ENCODE data around the gene CCDC177. TPM values are rescaled to one million over a fixed set of nuclear protein-coding genes. Genes with fewer than 3 reads are reported as not detected.
A peak's percentile ranks its signal among the peaks of the same experiment; 100 is the strongest.

CCDC177 gene
- total and polyA plus RNA-seq, 4 donors, result 0.01 TPM; not detected in 3

- no peaks in the 10 kb centered on the region for H3K4me1 ChIP-seq (ENCODE audit: control insufficient read depth in 5 of 5, insufficient read depth in 5 of 5, low read length in 5 of 5)
- no peak overlapping the region for H3K4me3 ChIP-seq
- peaks cover 0 to 4% (median 3%) of the 10 kb centered on the region in 3 donors for H3K27me3 ChIP-seq (ENCODE audit: control insufficient read depth in 3 of 3, insufficient read depth in 3 of 3, low read length in 2 of 3)
- no peak overlapping the region for H3K9ac ChIP-seq (ENCODE audit: insufficient read depth in 1 of 2, low read length in 2 of 2)
- no peaks in the 10 kb centered on the region for H3K36me3 ChIP-seq (ENCODE audit: control insufficient read depth in 4 of 4, insufficient read depth in 4 of 4, low read length in 4 of 4)
- peaks cover 0 to 4% (median 0%) of the 10 kb centered on the region in 4 donors for H3K9me3 ChIP-seq (ENCODE audit: control insufficient read depth in 4 of 4, insufficient read depth in 3 of 4, low read length in 3 of 4)
- DNase-seq, result no peak
- ATAC-seq (ENCODE audit: insufficient read depth, low FRiP score), result no peak
- no peak for TF ChIP-seq CTCF (IDR thresholded peaks at IDR 0.05; ENCODE audit: control extremely low read depth, extremely low read depth)
- H3K27ac ChIP-seq (ENCODE audit: low read depth in 1 of 2, low read length in 1 of 2), result no peak overlapping the region
Measured at GRCh38 chr14:69536971-69537370, 37.7 kb downstream of the CCDC177 start.

DNA sequence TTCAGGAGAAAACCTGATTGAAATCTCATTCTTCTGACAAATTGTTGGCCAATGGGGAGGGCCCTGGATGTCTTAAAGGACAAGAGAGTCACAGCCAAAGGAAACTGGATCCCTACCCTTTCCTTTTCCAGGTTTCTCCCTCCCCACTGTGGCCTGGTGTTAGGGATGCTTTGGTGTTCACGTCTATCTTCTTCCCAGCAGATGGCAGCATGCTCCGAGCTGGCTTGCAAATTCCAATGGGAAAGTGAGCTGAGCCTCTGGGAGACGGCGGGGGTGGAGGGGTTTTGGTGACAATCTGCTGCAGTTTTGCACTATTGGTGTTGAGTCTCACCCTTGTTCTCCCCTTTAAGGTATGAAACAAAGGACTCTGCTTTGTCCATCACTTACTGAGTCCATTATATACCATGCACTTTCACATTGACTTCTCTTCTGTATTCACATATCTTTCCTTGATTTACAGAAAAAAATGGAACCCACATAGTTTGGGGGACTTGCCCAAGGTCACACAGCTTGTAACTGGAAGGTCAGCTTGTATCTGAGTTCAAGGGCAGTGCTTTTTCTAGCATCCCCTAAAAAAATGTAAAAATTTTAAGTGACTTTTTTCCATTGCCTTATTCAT is 39.3 kb downstream of the CCDC177 start:
- Histone ChIP-seq H3K9me3 (ENCODE audit: control insufficient read depth in 4 of 4, insufficient read depth in 3 of 4, low read length in 3 of 4) (peaks cover 0 to 4% (median 0%) of the 10 kb centered on the region in 4 donors), H3K27me3 (ENCODE audit: control insufficient read depth in 3 of 3, insufficient read depth in 3 of 3, low read length in 2 of 3) (peaks cover 0 to 4% (median 3%) of the 10 kb centered on the region in 3 donors), H3K4me1 (ENCODE audit: control insufficient read depth in 5 of 5, insufficient read depth in 5 of 5, low read length in 5 of 5) (no peaks in the 10 kb centered on the region), H3K4me3 (no peak overlapping the region), H3K9ac (ENCODE audit: insufficient read depth in 1 of 2, low read length in 2 of 2) (no peak overlapping the region), H3K27ac (ENCODE audit: low read depth in 1 of 2, low read length in 1 of 2) (no peak overlapping the region), H3K36me3 (ENCODE audit: control insufficient read depth in 4 of 4, insufficient read depth in 4 of 4, low read length in 4 of 4) (no peaks in the 10 kb centered on the region)
- peak; percentile 32 for TF ChIP-seq CTCF (IDR thresholded peaks at IDR 0.05; ENCODE audit: control extremely low read depth, extremely low read depth)
- 6 to 11% methylated on average over 4 of the region's 4 CpGs for WGBS, 2 donors
- DNase-seq (peak; percentile 49 to 58 (median 52)), ATAC-seq (ENCODE audit: insufficient read depth, low FRiP score) (no peak)

DNA sequence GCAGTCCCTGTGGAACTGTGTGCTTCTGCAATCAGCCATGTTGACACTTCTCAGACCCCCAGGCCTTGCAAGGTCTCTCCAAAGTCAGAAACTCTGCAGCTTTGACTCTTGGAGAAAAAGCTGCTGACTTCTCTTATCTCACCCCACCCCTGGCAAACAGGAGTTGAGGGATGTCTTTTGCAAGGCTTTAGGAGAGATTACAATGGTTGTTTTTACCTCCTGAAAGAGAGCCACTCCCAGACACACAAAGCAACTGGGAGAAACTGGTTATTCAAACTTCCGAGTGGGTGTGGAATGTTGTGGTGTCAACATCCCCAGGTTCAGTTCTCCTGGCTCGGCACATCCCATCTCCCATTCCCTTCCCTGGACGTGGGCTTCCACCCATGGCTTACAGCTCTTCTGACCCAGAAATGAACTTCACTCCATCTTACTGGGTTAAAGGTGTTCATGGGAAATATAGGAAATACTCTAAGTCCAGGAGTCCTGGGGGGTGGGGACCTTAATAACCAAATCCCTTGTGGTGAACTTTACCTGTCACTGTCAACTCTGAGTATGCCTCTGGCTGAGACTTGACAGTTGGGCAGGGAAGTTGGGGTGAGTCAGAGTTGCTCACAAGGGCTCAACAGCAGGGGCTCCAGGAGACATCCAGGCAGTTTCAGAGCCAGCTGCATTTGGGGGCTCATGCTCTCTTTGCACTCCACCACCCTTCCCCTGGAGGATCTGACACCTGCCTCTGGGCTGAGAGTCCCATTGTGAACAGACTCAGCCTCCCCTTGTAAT is 41.9 kb downstream of the CCDC177 start:
- DNase-seq (no peak), ATAC-seq (ENCODE audit: insufficient read depth, low FRiP score) (no peak)
- TF ChIP-seq CTCF (IDR thresholded peaks at IDR 0.05; ENCODE audit: control extremely low read depth, extremely low read depth), result no peak
- Histone ChIP-seq H3K4me1 (ENCODE audit: control insufficient read depth in 5 of 5, insufficient read depth in 5 of 5, low read length in 5 of 5) (no peaks in the 10 kb centered on the region), H3K36me3 (ENCODE audit: control insufficient read depth in 4 of 4, insufficient read depth in 4 of 4, low read length in 4 of 4) (no peaks in the 10 kb centered on the region), H3K27me3 (ENCODE audit: control insufficient read depth in 3 of 3, insufficient read depth in 3 of 3, low read length in 2 of 3) (peaks cover 0 to 4% (median 3%) of the 10 kb centered on the region in 3 donors), H3K4me3 (no peak overlapping the region), H3K9me3 (ENCODE audit: control insufficient read depth in 4 of 4, insufficient read depth in 3 of 4, low read length in 3 of 4) (no peaks in the 10 kb centered on the region), H3K27ac (ENCODE audit: low read depth in 1 of 2, low read length in 1 of 2) (no peak overlapping the region), H3K9ac (ENCODE audit: insufficient read depth in 1 of 2, low read length in 2 of 2) (no peak overlapping the region)
- WGBS, 2 donors, result 61 to 75% methylated on average over 3 of the region's 3 CpGs
